Measurements from ENCODE around the gene ARL15. TPM values are rescaled to one million over a fixed set of nuclear protein-coding genes. Genes with fewer than 3 reads are reported as not detected.

ARL15 gene
- total RNA-seq, 2 donors from 2014 or later, result 11.4 to 22.8 TPM

GRCh38 chr5:53906736-53907135 lies 403.6 kb downstream of the ARL15 start:
- Histone ChIP-seq H3K4me3 (no peak overlapping the region), H3K9me3 (no peaks in the 10 kb centered on the region), H3K27me3 (no peaks in the 10 kb centered on the region), H3K4me1 (peaks cover 0 to 9% of the 10 kb centered on the region in 2 donors), H3K27ac (no peak overlapping the region), H3K36me3 (no peaks in the 10 kb centered on the region)
- TF ChIP-seq, protein P1, sequence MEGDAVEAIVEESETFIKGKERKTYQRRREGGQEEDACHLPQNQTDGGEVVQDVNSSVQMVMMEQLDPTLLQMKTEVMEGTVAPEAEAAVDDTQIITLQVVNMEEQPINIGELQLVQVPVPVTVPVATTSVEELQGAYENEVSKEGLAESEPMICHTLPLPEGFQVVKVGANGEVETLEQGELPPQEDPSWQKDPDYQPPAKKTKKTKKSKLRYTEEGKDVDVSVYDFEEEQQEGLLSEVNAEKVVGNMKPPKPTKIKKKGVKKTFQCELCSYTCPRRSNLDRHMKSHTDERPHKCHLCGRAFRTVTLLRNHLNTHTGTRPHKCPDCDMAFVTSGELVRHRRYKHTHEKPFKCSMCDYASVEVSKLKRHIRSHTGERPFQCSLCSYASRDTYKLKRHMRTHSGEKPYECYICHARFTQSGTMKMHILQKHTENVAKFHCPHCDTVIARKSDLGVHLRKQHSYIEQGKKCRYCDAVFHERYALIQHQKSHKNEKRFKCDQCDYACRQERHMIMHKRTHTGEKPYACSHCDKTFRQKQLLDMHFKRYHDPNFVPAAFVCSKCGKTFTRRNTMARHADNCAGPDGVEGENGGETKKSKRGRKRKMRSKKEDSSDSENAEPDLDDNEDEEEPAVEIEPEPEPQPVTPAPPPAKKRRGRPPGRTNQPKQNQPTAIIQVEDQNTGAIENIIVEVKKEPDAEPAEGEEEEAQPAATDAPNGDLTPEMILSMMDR (IDR thresholded peaks at IDR 0.05), result no peak
- no peak for DNase-seq (ENCODE audit: low spot score)

DNA sequence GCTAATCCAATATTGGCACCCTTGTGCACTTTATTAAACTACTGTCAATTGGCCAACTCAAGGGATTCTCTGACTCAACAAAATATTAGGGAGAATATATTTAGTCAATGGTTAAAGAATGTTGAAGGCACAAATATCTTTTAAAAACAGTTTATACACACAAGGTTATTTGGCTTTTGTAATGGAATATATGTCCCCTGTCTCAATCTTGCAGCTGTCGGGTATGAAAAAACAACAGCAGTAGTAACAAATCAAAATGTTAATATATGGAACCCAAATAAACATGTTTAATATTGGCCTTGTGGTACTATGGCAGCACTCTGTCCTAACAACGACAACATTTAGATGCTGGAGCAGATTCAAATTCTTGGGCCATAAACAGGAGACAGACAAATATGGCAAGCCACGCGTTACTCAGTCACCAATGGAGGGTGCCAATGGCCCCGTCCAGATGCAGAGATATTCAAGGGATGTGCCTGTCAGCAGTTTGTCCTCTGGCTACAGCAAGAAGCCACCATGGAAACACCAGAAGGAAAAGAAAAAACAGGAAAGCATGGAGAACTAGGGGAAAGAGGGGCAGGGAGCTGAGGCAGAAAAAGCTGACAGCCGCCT lies 408.0 kb downstream of the ARL15 start:
- Histone ChIP-seq H3K9me3 (no peaks in the 10 kb centered on the region), H3K27ac (no peak overlapping the region), H3K4me1 (peaks cover 0 to 9% of the 10 kb centered on the region in 2 donors), H3K36me3 (no peaks in the 10 kb centered on the region), H3K27me3 (no peaks in the 10 kb centered on the region), H3K4me3 (no peak overlapping the region)
- TF ChIP-seq, protein P1 (IDR thresholded peaks at IDR 0.05), result no peak
- DNase-seq (ENCODE audit: low spot score), result no peak

GRCh38 chr5:53900677-53901076 lies 409.7 kb downstream of the ARL15 start:
- DNase-seq (ENCODE audit: low spot score), result no peak
- Histone ChIP-seq H3K36me3 (no peaks in the 10 kb centered on the region), H3K4me3 (no peak overlapping the region), H3K27me3 (no peaks in the 10 kb centered on the region), H3K4me1 (peaks cover 0 to 9% of the 10 kb centered on the region in 2 donors), H3K9me3 (no peaks in the 10 kb centered on the region), H3K27ac (no peak overlapping the region)
- TF ChIP-seq, protein P1 (IDR thresholded peaks at IDR 0.05), result no peak

DNA sequence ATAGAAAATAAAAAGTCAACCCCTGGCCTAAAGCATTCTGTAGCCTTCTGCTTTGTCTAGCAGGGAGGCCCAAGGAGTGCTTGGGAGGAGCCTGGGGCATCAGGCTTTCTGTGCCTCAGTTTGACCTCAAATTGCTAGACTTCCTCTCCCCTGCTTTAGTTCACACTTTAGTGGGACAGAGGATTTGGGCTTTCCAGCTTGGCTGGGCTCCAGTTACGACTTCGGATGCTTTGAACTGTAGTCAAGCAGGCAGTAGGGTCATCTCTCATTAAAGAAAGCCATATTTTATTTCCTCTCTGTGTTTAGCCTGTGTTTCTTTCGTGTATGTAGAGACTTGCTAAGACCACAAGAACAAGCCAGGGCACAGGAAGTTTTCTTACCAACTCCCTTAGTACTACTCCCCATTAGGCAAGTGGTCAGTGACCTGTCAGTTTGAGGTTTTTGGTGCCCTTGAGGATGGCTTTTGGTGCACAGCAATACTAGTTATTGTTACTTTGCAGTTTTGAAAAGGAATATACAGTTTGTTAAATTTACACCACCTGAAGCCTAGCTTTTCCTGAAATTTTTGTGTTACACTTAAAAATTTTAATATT lies 415.2 kb downstream of the ARL15 start:
- H3K4me1 ChIP-seq, result peaks cover 0 to 4% of the 10 kb centered on the region in 2 donors
- no peak overlapping the region for H3K27ac ChIP-seq
- H3K9me3 ChIP-seq, result no peaks in the 10 kb centered on the region
- TF ChIP-seq, protein P1 (IDR thresholded peaks at IDR 0.05), result no peak
- no peaks in the 10 kb centered on the region for H3K27me3 ChIP-seq
- H3K36me3 ChIP-seq, result no peaks in the 10 kb centered on the region
- no peak for DNase-seq (ENCODE audit: low spot score)
- no peak overlapping the region for H3K4me3 ChIP-seq

DNA sequence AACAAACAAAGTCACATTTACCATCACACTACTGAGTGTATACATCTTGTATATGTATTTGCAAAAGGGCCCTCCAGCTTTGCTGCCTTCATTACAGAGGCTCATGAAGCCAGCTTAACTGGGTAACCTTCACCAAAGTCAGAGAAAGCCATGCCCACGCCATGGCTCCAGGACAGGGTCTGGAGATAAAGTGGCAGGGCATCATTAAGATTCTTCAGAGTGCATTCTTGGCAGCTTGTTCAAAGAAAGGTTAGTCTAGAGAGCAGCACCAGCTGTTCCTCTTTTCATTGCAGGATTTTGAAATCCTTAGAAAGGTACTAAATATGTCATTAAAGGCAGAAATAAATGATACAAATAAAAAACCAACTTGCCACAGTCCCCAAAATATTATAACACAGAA lies 416.7 kb downstream of the ARL15 start:
- no peak for DNase-seq (ENCODE audit: low spot score)
- Histone ChIP-seq H3K36me3 (no peaks in the 10 kb centered on the region), H3K4me3 (no peak overlapping the region), H3K4me1 (peaks cover 0 to 4% of the 10 kb centered on the region in 2 donors), H3K9me3 (no peaks in the 10 kb centered on the region), H3K27ac (no peak overlapping the region), H3K27me3 (no peaks in the 10 kb centered on the region)
- TF ChIP-seq, protein P1 (IDR thresholded peaks at IDR 0.05), result no peak
